Measurements from ENCODE around the gene IGLL5.

DNA sequence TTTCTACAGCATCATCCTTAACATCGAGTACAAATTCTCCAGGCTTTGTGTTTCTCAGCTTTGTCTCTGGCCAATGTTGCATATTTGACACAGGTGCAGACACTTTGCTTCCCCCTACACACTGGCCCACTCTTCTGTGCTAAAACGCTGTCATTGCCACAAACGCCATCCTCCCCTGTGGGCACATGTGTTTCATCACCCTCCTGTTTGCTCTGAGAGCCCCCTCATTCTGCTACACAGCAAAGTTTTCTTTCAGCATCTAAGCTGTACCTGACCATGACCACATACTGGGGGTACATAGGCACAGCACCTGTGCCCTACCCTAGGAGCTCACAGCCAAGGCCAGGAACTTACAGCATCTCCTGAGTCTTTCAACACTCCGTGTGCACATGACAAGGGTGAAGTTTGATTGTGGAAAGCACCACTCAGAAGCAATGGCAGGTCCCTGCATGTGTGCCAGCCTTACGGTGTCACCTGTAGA is 7.9 kb upstream of the IGLL5 start:
- TF ChIP-seq POLR2A (IDR thresholded peaks at IDR 0.05) (no peak), POLR2AphosphoS5 (IDR thresholded peaks at IDR 0.05) (no peak)
- TF ChIP-seq, protein P1, sequence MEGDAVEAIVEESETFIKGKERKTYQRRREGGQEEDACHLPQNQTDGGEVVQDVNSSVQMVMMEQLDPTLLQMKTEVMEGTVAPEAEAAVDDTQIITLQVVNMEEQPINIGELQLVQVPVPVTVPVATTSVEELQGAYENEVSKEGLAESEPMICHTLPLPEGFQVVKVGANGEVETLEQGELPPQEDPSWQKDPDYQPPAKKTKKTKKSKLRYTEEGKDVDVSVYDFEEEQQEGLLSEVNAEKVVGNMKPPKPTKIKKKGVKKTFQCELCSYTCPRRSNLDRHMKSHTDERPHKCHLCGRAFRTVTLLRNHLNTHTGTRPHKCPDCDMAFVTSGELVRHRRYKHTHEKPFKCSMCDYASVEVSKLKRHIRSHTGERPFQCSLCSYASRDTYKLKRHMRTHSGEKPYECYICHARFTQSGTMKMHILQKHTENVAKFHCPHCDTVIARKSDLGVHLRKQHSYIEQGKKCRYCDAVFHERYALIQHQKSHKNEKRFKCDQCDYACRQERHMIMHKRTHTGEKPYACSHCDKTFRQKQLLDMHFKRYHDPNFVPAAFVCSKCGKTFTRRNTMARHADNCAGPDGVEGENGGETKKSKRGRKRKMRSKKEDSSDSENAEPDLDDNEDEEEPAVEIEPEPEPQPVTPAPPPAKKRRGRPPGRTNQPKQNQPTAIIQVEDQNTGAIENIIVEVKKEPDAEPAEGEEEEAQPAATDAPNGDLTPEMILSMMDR (IDR thresholded peaks at IDR 0.05) = no peak
